Cerebellar nuclear complex (tissue), 1 donor: ENCODE measurements around the gene LRGUK.

Experiments used
- DNase-seq, 2 experiments: peaks; one replicate each; lab custom pipeline; 2025; lab: John Stamatoyannopoulos, UW

The LRGUK gene

GRCh38 chr7:134128829-134129228 is 1.7 kb downstream of the LRGUK start:
- DNase-seq = no peak

GRCh38 chr7:134129856-134130523 is 2.9 kb downstream of the LRGUK start:
- DNase-seq = no peak

- DNase-seq = no peak
Measured at GRCh38 chr7:134134004-134134403, 6.9 kb downstream of the LRGUK start.

- DNase-seq = peak in 1 of 2 experiments; percentile 48
Measured at GRCh38 chr7:134140889-134141867, 14.0 kb downstream of the LRGUK start.

- no peak for DNase-seq
Measured at GRCh38 chr7:134141868-134142264, 14.7 kb downstream of the LRGUK start.

- no peak for DNase-seq
Measured at GRCh38 chr7:134153493-134154136, 26.5 kb downstream of the LRGUK start.

GRCh38 chr7:134154581-134155130 is 27.5 kb downstream of the LRGUK start:
- no peak for DNase-seq

GRCh38 chr7:134155206-134155605 is 28.1 kb downstream of the LRGUK start:
- no peak for DNase-seq

- DNase-seq = no peak
Measured at GRCh38 chr7:134155871-134156270, 28.7 kb downstream of the LRGUK start.

- no peak for DNase-seq
Measured at GRCh38 chr7:134165252-134165651, 38.1 kb downstream of the LRGUK start.

GRCh38 chr7:134167250-134167649 is 40.1 kb downstream of the LRGUK start:
- no peak for DNase-seq

- DNase-seq = no peak
Measured at GRCh38 chr7:134167841-134168240, 40.7 kb downstream of the LRGUK start.

GRCh38 chr7:134174795-134175261 is 47.7 kb downstream of the LRGUK start:
- no peak for DNase-seq

- DNase-seq = no peak
Measured at GRCh38 chr7:134175334-134176036, 48.3 kb downstream of the LRGUK start.

- no peak for DNase-seq
Measured at GRCh38 chr7:134176037-134176350, 48.9 kb downstream of the LRGUK start.

GRCh38 chr7:134179036-134180011 is 52.2 kb downstream of the LRGUK start:
- no peak for DNase-seq

GRCh38 chr7:134180376-134180775 is 53.2 kb downstream of the LRGUK start:
- DNase-seq = no peak

- no peak for DNase-seq
Measured at GRCh38 chr7:134182078-134182477, 54.9 kb downstream of the LRGUK start.

- DNase-seq = no peak
Measured at GRCh38 chr7:134184767-134185166, 57.6 kb downstream of the LRGUK start.

GRCh38 chr7:134186027-134186426 is 58.9 kb downstream of the LRGUK start:
- no peak for DNase-seq
